SK-N-SH (cell line): ENCODE data around the gene SUPT3H. TPM values are rescaled to one million over a fixed set of nuclear protein-coding genes. Genes with fewer than 3 reads are reported as not detected.

Source experiments
- CTCF ChIA-PET: fragments of 300-600, 350-600 bp; formaldehyde crosslinking; extraction: SDS; loops from one replicate; lab custom pipeline; 2021; lab: Yijun Ruan, JAX
- POLR2A ChIA-PET: fragments of 350-600 bp; sonication (Branson Sonifier 250); formaldehyde crosslinking; extraction: SDS; loops from one replicate; lab custom pipeline; 2020; ENCODE audit warnings: antibody characterized with exemption, inconsistent platforms; lab: Yijun Ruan, JAX
- DNase-seq: peaks from one replicate; pipeline ENCODE4 v3.0.0; 2012
- H2AFZ ChIP-seq: fragments of 200-600 bp; sonication (generic); 2 replicates; pipeline ENCODE4 v1.8.1; 2016; ENCODE audit warnings: antibody characterized with exemption, mild to moderate bottlenecking, low read depth
- H3F3A ChIP-seq: fragments of 200-600 bp; sonication (generic); replicated peaks from 2 replicates; pipeline ENCODE3; 2016; ENCODE audit warnings: antibody characterized with exemption, mild to moderate bottlenecking; ENCODE audit not compliant: insufficient read depth
- H3K27ac ChIP-seq, 2 experiments: fragments of 200-500 bp in 1 of 2; fragments of 200-600 bp in 1 of 2; sonication (Bioruptor generic) in 1 of 2; sonication (generic), shearing (Covaris generic) in 1 of 2; 2 replicates each; pipeline versions ENCODE4 v1.5.1 to v1.6.1; 2014 to 2016; ENCODE audit warnings: low read depth in 2 of 2, inconsistent platforms in 1 of 2, low read length in 1 of 2, mild to moderate bottlenecking in 1 of 2, mixed read lengths in 1 of 2
- H3K27me3 ChIP-seq: fragments of 200-600 bp; sonication (generic), shearing (Covaris generic); 2 replicates; pipeline ENCODE4 v1.6.1; 2016; ENCODE audit warnings: mixed run types; ENCODE audit not compliant: insufficient read depth
- H3K36me3 ChIP-seq, 2 experiments: fragments of 200-500 bp in 1 of 2; fragments of 200-600 bp in 1 of 2; sonication (Bioruptor generic) in 1 of 2; sonication (generic) in 1 of 2; replicated peaks in 1 of 2; 2 replicates each; pipeline versions ENCODE3 to v1.5.1; 2014 to 2016; ENCODE audit warnings: low read length in 1 of 2, mild to moderate bottlenecking in 1 of 2; ENCODE audit not compliant: insufficient read depth in 2 of 2, control insufficient read depth in 1 of 2
- H3K4me1 ChIP-seq, 2 experiments: fragments of 200-500 bp in 1 of 2; fragments of 200-600 bp in 1 of 2; sonication (Bioruptor generic) in 1 of 2; sonication (generic), shearing (Covaris generic) in 1 of 2; 2 replicates each; pipeline versions ENCODE4 v1.5.1 to v1.6.1; 2014 to 2016; ENCODE audit warnings: low read depth in 1 of 2, low read length in 1 of 2, mixed run types in 1 of 2; ENCODE audit not compliant: insufficient read depth in 2 of 2, control insufficient read depth in 1 of 2
- H3K4me2 ChIP-seq: fragments of 200-600 bp; sonication (generic), shearing (Covaris generic); 2 replicates; pipeline ENCODE4 v1.6.1; 2017; ENCODE audit warnings: mixed run types
- H3K4me3 ChIP-seq, 2 experiments: fragments of 200-500 bp in 1 of 2; fragments of 200-600 bp in 1 of 2; sonication (Bioruptor generic) in 1 of 2; sonication (generic), shearing (Covaris generic) in 1 of 2; 2 replicates each; pipeline versions ENCODE4 v1.5.1 to v1.8.1; 2014 to 2016; ENCODE audit warnings: low read depth in 2 of 2, inconsistent platforms in 1 of 2, low read length in 1 of 2, mild to moderate bottlenecking in 1 of 2, mixed read lengths in 1 of 2, moderate library complexity in 1 of 2
- H3K79me2 ChIP-seq: fragments of 200-600 bp; sonication (generic); 2 replicates; pipeline ENCODE4 v1.8.1; 2017; ENCODE audit warnings: mild to moderate bottlenecking; ENCODE audit not compliant: insufficient read depth
- H3K9ac ChIP-seq: fragments of 200-600 bp; sonication (generic); 2 replicates; pipeline ENCODE4 v1.6.1; 2017; ENCODE audit warnings: mixed run types
- H3K9me2 ChIP-seq: fragments of 200-600 bp; sonication (generic); 2 replicates; pipeline ENCODE4 v1.6.1; 2017; ENCODE audit warnings: mixed run types
- H3K9me3 ChIP-seq: fragments of 200-600 bp; sonication (generic); 2 replicates; pipeline ENCODE4 v1.6.1; 2017; ENCODE audit warnings: mixed run types, mild to moderate bottlenecking, moderate library complexity
- H4K20me1 ChIP-seq: fragments of 200-600 bp; sonication (generic); 2 replicates; pipeline ENCODE4 v1.6.1; 2017; ENCODE audit warnings: mild to moderate bottlenecking, mixed run types; ENCODE audit not compliant: insufficient read depth
- CTCF ChIP-seq: fragments of 200-600 bp; sonication (generic); IDR thresholded peaks from 2 replicates; pipeline ENCODE4 v1.6.1; 2017; ENCODE audit warnings: antibody characterized with exemption, mild to moderate bottlenecking, moderate library complexity
- ELF1 ChIP-seq: IDR thresholded peaks from 2 replicates; pipeline ENCODE4 v1.4.0; 2012
- EP300 ChIP-seq, 2 experiments: IDR thresholded peaks; 2 replicates each; pipeline versions ENCODE4 v1.4.0 to v1.6.1; 2012; ENCODE audit warnings: borderline replicate concordance in 1 of 2, low read depth in 1 of 2, low read length in 1 of 2
- FOSL2 ChIP-seq: IDR thresholded peaks from 2 replicates; pipeline ENCODE4 v1.4.0; 2012; ENCODE audit warnings: low read depth, mild to moderate bottlenecking, moderate library complexity, borderline replicate concordance
- FOXJ3 ChIP-seq: sonication (generic); formaldehyde crosslinking; IDR thresholded peaks from 2 replicates; pipeline ENCODE4 v1.5.1; 2020; ENCODE audit warnings: mild to moderate bottlenecking, missing genetic modification reagents
- IRF3 ChIP-seq: fragments of 150-350 bp; IDR thresholded peaks from 2 replicates; pipeline ENCODE4 v1.6.1; 2016; ENCODE audit warnings: mild to moderate bottlenecking, low read depth, low read length
- MEF2A ChIP-seq: IDR thresholded peaks from 2 replicates; pipeline ENCODE4 v1.4.0; 2012; ENCODE audit warnings: low read depth, borderline replicate concordance
- MXI1 ChIP-seq: IDR thresholded peaks from 2 replicates; pipeline ENCODE4 v1.6.1; 2012; ENCODE audit warnings: mild to moderate bottlenecking, low read depth, low read length, improper control_type of control experiment
- NRF1 ChIP-seq: IDR thresholded peaks from 2 replicates; pipeline ENCODE4 v1.6.1; 2012; ENCODE audit warnings: low read depth, mild to moderate bottlenecking, low read length
- POLR2AphosphoS5 ChIP-seq: IDR thresholded peaks from 2 replicates; pipeline ENCODE4 v1.6.1; 2012; ENCODE audit warnings: low read depth, low read length
- RAD21 ChIP-seq: IDR thresholded peaks from 2 replicates; pipeline ENCODE4 v1.6.1; 2012; ENCODE audit warnings: mild to moderate bottlenecking, low read length
- RFX5 ChIP-seq: IDR thresholded peaks from 2 replicates; pipeline ENCODE4 v1.6.1; 2012; ENCODE audit warnings: mild to moderate bottlenecking, improper control_type of control experiment, low read length
- SIN3A ChIP-seq: IDR thresholded peaks from 2 replicates; pipeline ENCODE4 v1.6.1; 2012; ENCODE audit warnings: low read depth, mild to moderate bottlenecking, low read length, moderate library complexity, borderline replicate concordance
- TCF12 ChIP-seq: IDR thresholded peaks from 2 replicates; pipeline ENCODE4 v1.4.0; 2012
- TEAD4 ChIP-seq: IDR thresholded peaks from 2 replicates; pipeline ENCODE4 v1.4.0; 2012; ENCODE audit warnings: mild to moderate bottlenecking, borderline replicate concordance; ENCODE audit not compliant: insufficient read depth
- USF2 ChIP-seq: fragments of 150-350 bp; IDR thresholded peaks from 2 replicates; pipeline ENCODE4 v1.6.1; 2017; ENCODE audit warnings: antibody characterized with exemption, low read length, low read depth, borderline replicate concordance
- YY1 ChIP-seq: IDR thresholded peaks from 2 replicates; pipeline ENCODE4 v1.4.0; 2012; ENCODE audit warnings: low read depth, mild to moderate bottlenecking
- WGBS: methylation state at CpG from one replicate; pipeline ENCODE4 v1.1.6; 2017; ENCODE audit warnings: low lambda C conversion rate; 5-methylcytosine and 5-hydroxymethylcytosine counted together
- polyA plus RNA-seq, 3 experiments: library from polyadenylated mRNA; depleted of rRNA; stranded (reverse); fragments of >200 nt; gene quantifications; 2 replicates each; pipeline ENCODE4 v1.2.3, GENCODE V29; 2012

Gene SUPT3H
- polyA plus RNA-seq, 1 of the 3 experiments (the other 2 are of a cell fraction): 10.9 TPM

- Histone ChIP-seq H3K4me2 (peak overlapping the region; percentile 93), H4K20me1 (no peaks in the 10 kb centered on the region), H3K79me2 (peaks cover 46% of the 10 kb centered on the region), H3K9me3 (no peaks in the 10 kb centered on the region), H3K27ac (peak overlapping the region in 1 of 2 experiments; percentile 48; a peak in 3 of 4 replicates), H2AFZ (peak overlapping the region; percentile 85), H3K27me3 (no peaks in the 10 kb centered on the region), H3K9me2 (0 out of 2 replicates have a peak, but pooled peaks cover 3% of the 10 kb centered on the region), H3K4me1 (peaks cover 7 to 24% of the 10 kb centered on the region in 2 experiments; a peak in 2 of 4 replicates), H3F3A (peaks cover 5% of the 10 kb centered on the region), H3K36me3 (no peaks in the 10 kb centered on the region), H3K4me3 (peak overlapping the region; percentile 61 to 89), H3K9ac (peak overlapping the region; percentile 78)
- WGBS: 3% methylated on average over 25 of the region's 62 CpGs
- POLR2A ChIA-PET: no interaction called here
- peak; percentile 41 for DNase-seq
- CTCF ChIA-PET: no interaction called here
- TF ChIP-seq POLR2AphosphoS5 (no peak), ELF1 (no peak), TCF12 (no peak), IRF3 (no peak), RAD21 (no peak), EP300 (IDR thresholded peaks at IDR 0.05; ENCODE audit: borderline replicate concordance in 1 of 2, low read depth in 1 of 2, low read length in 1 of 2) (no peak), MXI1 (no peak), FOXJ3 (no peak), YY1 (no peak), NRF1 (no peak), CTCF (no peak), FOSL2 (no peak), SIN3A (no peak), RFX5 (no peak), MEF2A (no peak), TEAD4 (no peak), USF2 (no peak)
Observed at GRCh38 chr6:45423111-45423823, 45.5 kb upstream of the SUPT3H start.
